Neuronal stem cell (in vitro differentiated cells): ENCODE measurements around the gene TMEM132D.

ENCODE experiments used
- DNase-seq: peaks from one replicate; pipeline ENCODE4 v3.0.0-alpha.2; 2013; ENCODE audit warnings: low spot score
- H2AFZ ChIP-seq: one replicate; pipeline ENCODE4 v1.6.1; 2013; ENCODE audit warnings: mild to moderate bottlenecking, low read length, inconsistent platforms
- H2AK5ac ChIP-seq: 2 replicates; pipeline ENCODE4 v1.6.1; 2013; ENCODE audit warnings: low read depth, mild to moderate bottlenecking, inconsistent platforms, low read length, moderate library complexity, mixed read lengths
- H2BK120ac ChIP-seq: 2 replicates; pipeline ENCODE4 v1.6.1; 2013; ENCODE audit warnings: low read depth, mild to moderate bottlenecking, inconsistent platforms, low read length, moderate library complexity, mixed read lengths
- H2BK12ac ChIP-seq: one replicate; pipeline ENCODE4 v1.6.1; 2013; ENCODE audit warnings: low read length, inconsistent platforms
- H2BK15ac ChIP-seq: 2 replicates; pipeline ENCODE4 v1.6.1; 2013; ENCODE audit warnings: mild to moderate bottlenecking, low read length, inconsistent platforms, mixed read lengths
- H2BK5ac ChIP-seq: one replicate; pipeline ENCODE4 v1.6.1; 2013; ENCODE audit warnings: inconsistent platforms, mild to moderate bottlenecking, low read length, moderate library complexity
- H3K14ac ChIP-seq: one replicate; pipeline ENCODE4 v1.6.1; 2013; ENCODE audit warnings: low read length, inconsistent platforms
- H3K18ac ChIP-seq: 2 replicates; pipeline ENCODE4 v1.6.1; 2013; ENCODE audit warnings: low read length, inconsistent platforms
- H3K23ac ChIP-seq: 2 replicates; pipeline ENCODE4 v1.6.1; 2013; ENCODE audit warnings: low read depth, mild to moderate bottlenecking, mixed read lengths, low read length, inconsistent platforms; ENCODE audit not compliant: poor library complexity
- H3K27ac ChIP-seq: replicated peaks from 3 replicates; pipeline ENCODE4 v1.5.1; 2013; ENCODE audit warnings: low read length, inconsistent platforms
- H3K27me3 ChIP-seq, 3 experiments: 2 replicates each; pipeline ENCODE4 v1.6.1; 2013; ENCODE audit warnings: low read length in 3 of 3, mild to moderate bottlenecking in 2 of 3, inconsistent platforms in 1 of 3, low read depth in 1 of 3, mixed read lengths in 1 of 3, moderate library complexity in 1 of 3; ENCODE audit not compliant: control insufficient read depth in 3 of 3, insufficient read depth in 3 of 3
- H3K36me3 ChIP-seq, 2 donors: replicated peaks in 1 of 2; 2 replicates each; pipeline ENCODE4 v1.6.1; 2013; ENCODE audit warnings: low read length in 2 of 2; ENCODE audit not compliant: control insufficient read depth in 2 of 2, insufficient read depth in 2 of 2
- H3K4ac ChIP-seq: 2 replicates; pipeline ENCODE4 v1.6.1; 2013; ENCODE audit warnings: inconsistent platforms, mild to moderate bottlenecking, low read length, moderate library complexity
- H3K4me1 ChIP-seq, 2 donors: 1 replicate in 1 of 2; 2 replicates in 1 of 2; pipeline ENCODE4 v1.6.1; 2013; ENCODE audit warnings: low read length in 2 of 2, low read depth in 1 of 2; ENCODE audit not compliant: control insufficient read depth in 2 of 2, insufficient read depth in 1 of 2
- H3K4me2 ChIP-seq: one replicate; pipeline ENCODE4 v1.6.1; 2013; ENCODE audit warnings: mild to moderate bottlenecking, low read length, inconsistent platforms; ENCODE audit not compliant: insufficient read depth, poor library complexity, severe bottlenecking
- H3K4me3 ChIP-seq, 2 donors: 2 replicates each; pipeline ENCODE4 v1.5.1; 2013; ENCODE audit warnings: low read length in 2 of 2, mild to moderate bottlenecking in 2 of 2, inconsistent platforms in 1 of 2, moderate library complexity in 1 of 2
- H3K79me1 ChIP-seq: one replicate; pipeline ENCODE4 v1.6.1; 2013; ENCODE audit warnings: low read depth, mild to moderate bottlenecking, inconsistent platforms, low read length, moderate library complexity
- H3K9ac ChIP-seq: one replicate; pipeline ENCODE4 v1.6.1; 2013; ENCODE audit warnings: mild to moderate bottlenecking, low read depth, low read length, inconsistent platforms; ENCODE audit not compliant: poor library complexity
- H3K9me3 ChIP-seq, 2 donors: replicated peaks in 1 of 2; 2 replicates each; pipeline versions ENCODE3 to v1.6.1; 2013; ENCODE audit warnings: low read length in 2 of 2, mild to moderate bottlenecking in 2 of 2, inconsistent platforms in 1 of 2, low read depth in 1 of 2, mixed read lengths in 1 of 2, moderate library complexity in 1 of 2; ENCODE audit not compliant: control insufficient read depth in 2 of 2, insufficient read depth in 1 of 2
- H4K8ac ChIP-seq: one replicate; pipeline ENCODE4 v1.6.1; 2013; ENCODE audit warnings: low read depth, mild to moderate bottlenecking, inconsistent platforms, low read length, moderate library complexity
- H4K91ac ChIP-seq: one replicate; pipeline ENCODE4 v1.6.1; 2013; ENCODE audit warnings: low read length, low read depth, mild to moderate bottlenecking, inconsistent platforms; ENCODE audit not compliant: poor library complexity
- WGBS, 2 donors: extraction: QIAGEN DNeasy Blood & Tissue Kit; methylation state at CpG; one replicate each; pipeline ENCODE4 v1.1.7; 2013; ENCODE audit warnings: missing lambda C conversion rate in 2 of 2, mixed read lengths in 1 of 2; ENCODE audit not compliant: insufficient read length in 2 of 2, insufficient replicate concordance in 1 of 2; ENCODE audit errors: extremely low coverage in 2 of 2; 5-methylcytosine and 5-hydroxymethylcytosine counted together

Gene TMEM132D

DNA sequence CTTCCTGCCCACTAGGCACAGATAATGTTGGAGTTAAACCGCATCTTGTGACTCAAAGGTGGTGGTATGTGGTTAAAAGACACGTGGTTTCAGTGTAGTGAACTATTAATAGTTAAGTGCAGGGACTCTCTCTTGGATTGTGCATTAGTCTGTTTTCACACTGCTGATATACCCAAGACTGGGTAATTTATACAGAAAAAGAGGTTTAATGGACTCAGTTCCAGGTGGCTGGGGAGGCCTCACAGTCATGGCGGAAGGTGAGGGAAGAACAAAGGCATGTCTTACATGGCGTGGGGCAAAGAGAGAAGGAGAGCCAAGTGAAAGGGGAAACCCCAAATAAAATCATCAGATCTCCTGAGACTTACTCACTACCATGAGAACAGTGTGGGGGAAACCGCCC is 688.3 kb downstream of the TMEM132D start:
- no CpG with 5 or more reads among the region's 5 CpGs for WGBS, 2 donors
- no peaks in the 10 kb centered on the region for H3K27me3 ChIP-seq
- no peaks in the 10 kb centered on the region for H3K9me3 ChIP-seq
- no peak overlapping the region for H2AFZ ChIP-seq
- H3K4me3 ChIP-seq = no peak overlapping the region
- no peak overlapping the region for H3K23ac ChIP-seq
- no peaks in the 10 kb centered on the region for H3K36me3 ChIP-seq
- no peak overlapping the region for H2BK12ac ChIP-seq
- no peak overlapping the region for H2AK5ac ChIP-seq
- H3K4ac ChIP-seq = no peak overlapping the region
- H4K91ac ChIP-seq = no peak overlapping the region
- no peak overlapping the region for H3K9ac ChIP-seq
- no peak overlapping the region for H3K4me2 ChIP-seq
- H2BK5ac ChIP-seq = no peak overlapping the region
- H3K14ac ChIP-seq = no peak overlapping the region
- H3K27ac ChIP-seq = no peak overlapping the region
- no peak overlapping the region for H4K8ac ChIP-seq
- H2BK120ac ChIP-seq = no peak overlapping the region
- no peaks in the 10 kb centered on the region for H3K4me1 ChIP-seq
- H2BK15ac ChIP-seq = no peak overlapping the region
- no peaks in the 10 kb centered on the region for H3K79me1 ChIP-seq
- no peak for DNase-seq
- no peak overlapping the region for H3K18ac ChIP-seq

DNA sequence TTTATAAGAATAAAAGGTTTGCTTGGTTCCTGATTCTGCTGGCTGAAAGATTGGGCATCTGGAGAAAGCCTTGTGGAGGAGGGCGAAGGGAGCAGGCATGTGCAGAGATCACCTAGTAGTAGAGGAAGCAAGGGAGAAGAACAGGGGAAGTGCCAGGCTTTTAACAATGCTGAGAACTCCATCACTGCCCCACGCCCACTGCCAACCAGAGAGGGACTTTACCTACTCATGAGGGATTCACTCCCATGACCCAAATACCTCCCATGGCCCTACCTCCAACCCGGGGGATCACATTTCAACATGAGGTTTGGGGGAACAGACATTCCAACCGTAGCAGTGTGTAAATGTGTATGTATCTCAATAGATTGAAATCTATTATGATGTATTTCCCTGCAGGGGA is 690.3 kb downstream of the TMEM132D start:
- no peak overlapping the region for H3K27ac ChIP-seq

DNA sequence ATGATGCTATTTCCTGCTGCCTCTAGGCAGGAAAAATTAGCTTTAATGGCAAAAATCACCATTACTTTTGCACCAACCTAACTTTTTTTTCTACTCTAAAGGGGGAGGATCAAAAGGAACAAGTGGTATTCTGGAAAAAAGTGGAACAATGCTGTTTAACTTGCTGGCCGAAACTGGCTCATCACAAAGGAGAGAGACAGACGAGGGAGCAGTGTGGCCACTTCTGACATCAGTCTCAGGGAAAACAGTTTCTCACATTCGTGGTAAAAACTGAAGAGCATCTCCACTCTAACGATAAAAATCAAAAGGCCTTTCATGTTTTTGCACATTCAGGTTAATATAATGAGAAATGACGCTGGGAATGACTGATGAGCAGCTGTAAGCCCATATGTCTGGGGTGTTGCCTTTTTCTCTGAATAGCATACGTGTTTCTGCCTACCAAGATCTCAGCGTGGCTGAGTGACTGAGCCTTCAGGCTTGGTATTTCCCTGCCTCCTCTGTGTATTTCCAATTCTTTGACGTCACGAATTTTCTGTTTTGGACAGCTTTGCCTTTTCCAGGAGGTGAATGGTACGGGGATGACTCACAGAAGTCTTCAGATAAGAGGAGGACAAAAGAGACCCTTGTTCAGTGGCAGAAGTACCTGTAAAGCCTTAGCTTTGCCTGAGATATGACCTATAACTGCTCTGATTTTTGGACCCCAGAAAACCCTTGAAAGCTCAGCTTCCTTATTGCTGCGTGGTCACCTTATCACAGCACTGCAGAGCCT is 691.8 kb downstream of the TMEM132D start:
- H2AK5ac ChIP-seq = no peak overlapping the region
- no peaks in the 10 kb centered on the region for H3K36me3 ChIP-seq
- no peak overlapping the region for H3K4me2 ChIP-seq
- H3K9ac ChIP-seq = no peak overlapping the region
- no peak overlapping the region for H2BK12ac ChIP-seq
- no peaks in the 10 kb centered on the region for H3K27me3 ChIP-seq
- H3K27ac ChIP-seq = no peak overlapping the region
- no peak overlapping the region for H3K4me3 ChIP-seq
- H3K4ac ChIP-seq = no peak overlapping the region
- no CpG with 5 or more reads among the region's 11 CpGs for WGBS, 2 donors
- H3K18ac ChIP-seq = no peak overlapping the region
- no peak overlapping the region for H3K23ac ChIP-seq
- H4K8ac ChIP-seq = no peak overlapping the region
- no peak overlapping the region for H4K91ac ChIP-seq
- DNase-seq = no peak
- H2BK120ac ChIP-seq = no peak overlapping the region
- H3K4me1 ChIP-seq = no peaks in the 10 kb centered on the region
- no peaks in the 10 kb centered on the region for H3K79me1 ChIP-seq
- no peak overlapping the region for H3K14ac ChIP-seq
- H2AFZ ChIP-seq = peak overlapping the region; percentile 65
- H2BK5ac ChIP-seq = no peak overlapping the region
- H3K9me3 ChIP-seq = no peaks in the 10 kb centered on the region
- no peak overlapping the region for H2BK15ac ChIP-seq

More for the DNA sequence above, 690.3 kb downstream of the TMEM132D start:
- no peak overlapping the region for H2BK120ac ChIP-seq
- no peaks in the 10 kb centered on the region for H3K4me1 ChIP-seq
- no peaks in the 10 kb centered on the region for H3K9me3 ChIP-seq
- H3K9ac ChIP-seq = no peak overlapping the region
- WGBS, 2 donors = no CpG with 5 or more reads among the region's 4 CpGs
- no peak overlapping the region for H2AK5ac ChIP-seq
- no peaks in the 10 kb centered on the region for H3K27me3 ChIP-seq
- H2BK5ac ChIP-seq = no peak overlapping the region
- no peak overlapping the region for H2AFZ ChIP-seq
- no peak overlapping the region for H3K14ac ChIP-seq
- H3K4me3 ChIP-seq = no peak overlapping the region
- no peak overlapping the region for H2BK15ac ChIP-seq
- no peak overlapping the region for H4K8ac ChIP-seq
- DNase-seq = no peak
- H3K18ac ChIP-seq = no peak overlapping the region
- H4K91ac ChIP-seq = no peak overlapping the region
- no peak overlapping the region for H2BK12ac ChIP-seq
- no peak overlapping the region for H3K23ac ChIP-seq
- H3K36me3 ChIP-seq = no peaks in the 10 kb centered on the region
- no peak overlapping the region for H3K4ac ChIP-seq
- H3K4me2 ChIP-seq = no peak overlapping the region
- H3K79me1 ChIP-seq = no peaks in the 10 kb centered on the region

DNA sequence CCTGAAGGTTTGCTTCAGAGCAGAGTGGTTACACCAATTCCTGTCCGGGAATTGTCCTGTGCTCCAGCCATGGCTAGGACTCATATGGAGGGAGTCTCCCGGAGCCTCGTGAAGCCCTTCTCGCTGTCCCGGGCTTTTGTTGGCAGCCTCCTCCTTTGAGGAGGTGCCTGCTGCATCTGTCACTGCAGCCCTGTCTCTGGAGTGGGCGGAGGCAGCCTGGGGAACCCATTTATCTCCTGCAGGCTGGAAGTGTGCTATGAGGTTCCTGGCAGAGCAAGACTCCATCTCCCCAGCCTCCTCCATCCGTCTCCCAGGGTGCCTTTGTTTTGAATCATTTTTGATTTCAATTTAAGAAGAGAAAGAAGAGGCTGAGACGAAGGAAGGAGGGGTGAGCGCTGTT is 695.3 kb downstream of the TMEM132D start:
- WGBS, 2 donors = no CpG with 5 or more reads among the region's 9 CpGs
- Histone ChIP-seq H3K14ac (no peak overlapping the region), H3K4me2 (no peak overlapping the region), H3K23ac (no peak overlapping the region), H3K27me3 (no peaks in the 10 kb centered on the region), H2AFZ (no peak overlapping the region), H2BK15ac (no peak overlapping the region), H3K4me1 (no peaks in the 10 kb centered on the region), H4K91ac (no peak overlapping the region), H3K79me1 (no peaks in the 10 kb centered on the region), H2BK5ac (no peak overlapping the region), H2BK120ac (no peak overlapping the region), H3K4me3 (no peak overlapping the region), H3K18ac (no peak overlapping the region), H3K36me3 (no peaks in the 10 kb centered on the region), H3K9me3 (no peaks in the 10 kb centered on the region), H4K8ac (no peak overlapping the region), H3K4ac (no peak overlapping the region), H3K9ac (no peak overlapping the region), H2AK5ac (no peak overlapping the region), H3K27ac (no peak overlapping the region), H2BK12ac (no peak overlapping the region)
- no peak for DNase-seq
